Gastroesophageal sphincter (tissue), 3 donors: ENCODE results near the gene KIF27.

Experiments
- EP300 ChIP-seq: sonication (generic); formaldehyde crosslinking; IDR thresholded peaks from one replicate; pipeline ENCODE4 v1.6.1; 2017; ENCODE audit warnings: antibody characterized with exemption, mild to moderate bottlenecking
- POLR2A ChIP-seq, 2 donors: fragments of 450-650 bp; IDR thresholded peaks; one replicate each; pipeline ENCODE4 v1.6.1; 2017; ENCODE audit warnings: antibody characterized with exemption in 2 of 2, mild to moderate bottlenecking in 2 of 2, moderate library complexity in 1 of 2
- POLR2AphosphoS5 ChIP-seq: sonication (generic); formaldehyde crosslinking; IDR thresholded peaks from one replicate; pipeline ENCODE4 v1.6.1; 2017; ENCODE audit warnings: antibody characterized with exemption
- TF ChIP-seq, protein P1 (sequence below), 4 experiments: fragments of 200-600 bp in 2 of 4; fragments of 450-650 bp in 2 of 4; sonication (generic) in 1 of 4; IDR thresholded peaks; one replicate each; pipeline ENCODE4 v1.5.1; 2017 to 2019; ENCODE audit warnings: antibody characterized with exemption in 4 of 4, mild to moderate bottlenecking in 2 of 4, moderate library complexity in 2 of 4

DNA sequence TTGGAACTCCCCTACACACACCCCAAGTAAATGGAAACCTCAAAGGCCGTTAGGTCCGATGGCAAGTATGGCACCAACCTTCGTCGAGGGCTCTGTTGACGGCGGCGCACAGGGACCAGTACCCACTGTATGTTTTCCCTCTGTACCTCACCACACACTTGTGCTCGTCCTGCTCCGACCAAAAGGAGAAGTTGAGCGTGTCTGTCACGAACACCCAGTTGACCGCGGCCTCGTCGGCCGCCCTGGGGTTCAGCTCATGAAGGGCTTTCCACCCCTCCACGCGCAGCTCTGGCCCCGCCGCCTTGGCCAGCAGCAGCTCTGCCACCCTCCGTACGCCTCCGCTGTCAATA, 34.8 kb upstream of the KIF27 start:
- TF ChIP-seq POLR2AphosphoS5 = no peak
- no peak for TF ChIP-seq POLR2A (IDR thresholded peaks at IDR 0.05)
- TF ChIP-seq, protein P1, sequence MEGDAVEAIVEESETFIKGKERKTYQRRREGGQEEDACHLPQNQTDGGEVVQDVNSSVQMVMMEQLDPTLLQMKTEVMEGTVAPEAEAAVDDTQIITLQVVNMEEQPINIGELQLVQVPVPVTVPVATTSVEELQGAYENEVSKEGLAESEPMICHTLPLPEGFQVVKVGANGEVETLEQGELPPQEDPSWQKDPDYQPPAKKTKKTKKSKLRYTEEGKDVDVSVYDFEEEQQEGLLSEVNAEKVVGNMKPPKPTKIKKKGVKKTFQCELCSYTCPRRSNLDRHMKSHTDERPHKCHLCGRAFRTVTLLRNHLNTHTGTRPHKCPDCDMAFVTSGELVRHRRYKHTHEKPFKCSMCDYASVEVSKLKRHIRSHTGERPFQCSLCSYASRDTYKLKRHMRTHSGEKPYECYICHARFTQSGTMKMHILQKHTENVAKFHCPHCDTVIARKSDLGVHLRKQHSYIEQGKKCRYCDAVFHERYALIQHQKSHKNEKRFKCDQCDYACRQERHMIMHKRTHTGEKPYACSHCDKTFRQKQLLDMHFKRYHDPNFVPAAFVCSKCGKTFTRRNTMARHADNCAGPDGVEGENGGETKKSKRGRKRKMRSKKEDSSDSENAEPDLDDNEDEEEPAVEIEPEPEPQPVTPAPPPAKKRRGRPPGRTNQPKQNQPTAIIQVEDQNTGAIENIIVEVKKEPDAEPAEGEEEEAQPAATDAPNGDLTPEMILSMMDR (IDR thresholded peaks at IDR 0.05) = no peak
- TF ChIP-seq EP300 = no peak
